Measurements from ENCODE around the gene PDSS2.
"Not testable (repeated sequence)": the region's sequence is repeated elsewhere in the genome, so short reads cannot be mapped to it uniquely, and the experiment has no call there.

PDSS2 gene

GRCh38 chr6:107152638-107153430, 306.5 kb downstream of the PDSS2 start:
- no peak for FAIRE-seq

DNA sequence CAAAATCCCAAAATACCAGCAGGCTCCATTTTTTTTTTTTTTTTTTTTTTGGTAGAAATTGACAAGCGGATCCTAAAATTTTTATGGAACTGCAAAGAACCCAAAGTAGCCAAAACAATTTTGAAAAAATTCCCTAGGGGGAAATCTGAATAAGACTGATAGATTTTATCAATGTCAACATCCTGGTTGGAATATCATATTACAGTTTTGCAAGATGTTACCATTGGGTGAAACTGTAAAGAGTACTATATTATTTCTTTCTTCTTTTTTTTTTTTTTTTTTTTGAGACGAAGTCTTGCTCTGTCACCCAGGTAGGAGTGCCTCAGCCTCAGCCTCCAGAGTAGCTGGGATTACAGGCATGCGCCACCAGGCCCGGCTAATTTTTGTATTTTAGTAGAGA, 314.7 kb downstream of the PDSS2 start:
- FAIRE-seq, result no peak

DNA sequence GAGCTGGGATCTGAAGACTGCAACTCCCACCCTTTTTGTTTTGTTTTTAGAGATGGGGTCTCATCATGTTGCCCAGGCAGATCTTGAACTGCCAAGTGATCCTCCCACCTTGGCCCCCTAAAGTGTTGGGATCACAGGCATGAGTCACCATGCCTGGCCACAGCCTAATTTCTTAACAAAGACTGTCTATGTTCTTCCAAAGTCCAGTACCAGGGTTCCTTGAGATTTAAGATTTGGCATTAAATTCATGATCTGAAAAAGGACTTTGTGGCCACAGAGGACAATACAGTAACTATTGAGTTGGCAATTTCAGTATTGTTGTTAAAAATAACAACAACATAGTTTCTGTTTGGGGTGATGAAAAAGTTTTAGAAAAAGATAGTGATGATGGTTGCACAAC, 315.4 kb downstream of the PDSS2 start:
- FAIRE-seq, result no peak

DNA sequence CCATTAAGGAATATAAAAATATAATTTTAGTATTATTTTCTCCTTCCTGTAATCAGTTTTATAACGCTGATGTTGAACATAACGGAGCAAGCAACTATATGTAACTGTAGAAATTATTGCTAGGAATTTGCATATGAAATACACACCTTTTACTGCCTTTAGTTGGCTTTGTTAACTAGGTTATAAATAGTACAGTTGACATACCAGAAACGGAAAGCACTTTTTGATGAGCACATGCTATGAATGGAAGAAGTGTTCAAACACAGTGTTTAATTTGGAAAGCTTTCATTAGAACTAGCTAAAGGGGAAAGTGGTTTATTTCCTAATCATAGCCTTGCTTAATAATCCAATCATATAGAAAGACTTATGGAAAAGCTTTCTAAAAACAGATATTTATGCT, 318.8 kb downstream of the PDSS2 start:
- FAIRE-seq, result no peak

GRCh38 chr6:107136324-107136723, 323.0 kb downstream of the PDSS2 start:
- FAIRE-seq, result not testable (repeated sequence)

- FAIRE-seq, result not testable (repeated sequence)
These were observed 324.2 kb downstream of the PDSS2 start for GRCh38 chr6:107135048-107135680.

GRCh38 chr6:107132330-107132954, 326.9 kb downstream of the PDSS2 start:
- FAIRE-seq, result no peak

GRCh38 chr6:107129370-107129925, 329.9 kb downstream of the PDSS2 start:
- no peak for FAIRE-seq

DNA sequence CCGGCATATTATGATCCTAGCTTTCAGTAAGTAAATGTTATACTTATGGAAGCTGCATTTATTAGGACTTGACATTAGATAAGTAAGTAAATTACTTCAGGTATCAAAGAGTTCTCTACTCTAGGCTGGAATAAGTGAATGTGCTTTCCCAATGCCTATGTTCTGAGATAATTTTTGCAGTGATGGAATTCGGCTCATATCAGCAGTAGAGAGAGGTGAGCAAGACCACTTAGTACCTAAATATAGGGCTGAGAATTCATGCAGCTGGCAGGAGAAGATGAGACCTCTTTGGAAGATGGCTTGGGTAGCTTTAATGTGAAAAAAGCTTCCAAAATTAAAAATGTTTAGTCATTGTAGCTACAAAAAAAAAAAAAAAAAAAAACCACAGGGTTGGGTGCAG, 330.8 kb downstream of the PDSS2 start:
- FAIRE-seq, result no peak

- no peak for FAIRE-seq
These were observed 331.2 kb downstream of the PDSS2 start for GRCh38 chr6:107128175-107128574.

DNA sequence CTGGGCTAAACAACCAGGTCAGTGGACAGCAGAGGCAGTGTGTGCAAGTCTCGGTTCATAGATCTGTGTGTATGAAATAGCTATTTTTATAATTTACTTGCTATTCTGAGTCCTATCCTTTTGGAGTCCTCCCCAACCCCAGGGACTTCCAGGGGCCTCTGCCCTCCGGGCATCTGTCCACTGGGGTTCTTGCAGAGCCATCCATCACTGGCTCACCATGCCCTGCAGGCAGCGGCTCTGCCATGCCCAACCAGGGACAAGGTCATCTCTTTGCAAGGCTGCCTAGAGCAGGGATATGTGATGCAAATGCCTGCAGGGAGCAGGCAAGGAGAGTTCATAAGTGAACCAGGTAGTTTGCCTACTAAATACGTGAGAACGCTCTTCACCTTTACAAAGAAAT, 333.6 kb downstream of the PDSS2 start:
- FAIRE-seq, result no peak

GRCh38 chr6:107124934-107125348, 334.4 kb downstream of the PDSS2 start:
- FAIRE-seq, result no peak

DNA sequence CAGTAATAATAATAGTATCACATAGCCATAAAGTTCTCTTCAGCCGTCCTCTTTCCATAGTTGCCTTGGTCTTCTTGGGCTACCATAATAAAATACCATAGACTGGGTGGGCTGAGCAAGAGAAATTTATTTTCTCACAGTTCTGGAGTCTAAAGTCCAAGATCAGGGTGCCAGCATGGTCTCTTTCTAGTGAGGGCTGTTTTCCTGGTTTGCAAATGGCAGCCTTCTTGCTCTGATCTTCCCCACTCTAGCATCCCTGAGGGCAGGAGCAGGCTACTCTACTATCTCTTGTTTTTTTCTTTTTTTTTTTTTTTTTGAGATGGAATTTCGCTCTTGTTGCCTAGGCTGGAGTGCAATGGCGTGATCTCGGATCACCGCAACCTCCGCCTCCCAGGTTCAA, 335.9 kb downstream of the PDSS2 start:
- no peak for FAIRE-seq

DNA sequence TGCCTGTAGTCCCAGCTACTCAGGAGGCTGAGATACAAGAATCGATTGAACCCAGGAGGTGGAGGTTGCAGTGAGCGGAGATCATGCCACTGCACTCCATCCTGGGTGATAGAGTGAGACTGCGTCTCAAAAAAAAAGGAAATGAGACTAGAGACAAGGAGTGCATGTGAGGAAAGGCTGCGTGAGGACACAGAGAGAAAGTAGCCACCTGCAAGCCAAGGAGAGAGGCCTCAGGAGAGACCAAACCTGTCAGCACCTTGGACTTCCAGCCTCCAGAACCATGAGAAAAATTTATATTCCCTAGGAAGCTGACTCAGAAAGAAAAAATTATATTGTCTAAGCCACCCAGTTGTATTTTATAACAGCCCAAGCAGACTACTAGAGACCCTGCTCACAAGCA, 336.6 kb downstream of the PDSS2 start:
- no peak for FAIRE-seq

- no peak for FAIRE-seq
These were observed 337.3 kb downstream of the PDSS2 start for GRCh38 chr6:107121964-107122495.

- no peak for FAIRE-seq
These were observed 338.1 kb downstream of the PDSS2 start for GRCh38 chr6:107121266-107121665.

GRCh38 chr6:107120404-107120803, 339.0 kb downstream of the PDSS2 start:
- no peak for FAIRE-seq

DNA sequence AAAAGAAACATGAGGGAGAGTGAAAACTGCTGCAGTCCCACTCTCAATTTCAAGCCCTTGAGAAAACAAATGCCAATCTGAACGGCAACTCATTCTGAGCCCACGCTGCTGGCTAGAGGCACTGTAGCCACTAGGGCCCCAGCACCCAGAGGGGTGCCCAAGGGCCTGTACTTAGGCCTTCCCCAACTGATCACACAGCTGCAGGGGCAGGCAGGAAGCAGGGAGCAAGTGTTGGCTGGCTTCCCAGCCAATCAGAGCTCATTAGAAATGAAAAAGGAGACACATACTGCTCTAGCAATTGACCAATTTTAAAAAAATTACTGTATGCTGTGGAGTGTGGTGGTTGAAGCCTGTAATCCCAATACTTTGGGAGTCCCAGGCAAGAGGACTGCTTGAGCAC, 340.4 kb downstream of the PDSS2 start:
- FAIRE-seq, result no peak

DNA sequence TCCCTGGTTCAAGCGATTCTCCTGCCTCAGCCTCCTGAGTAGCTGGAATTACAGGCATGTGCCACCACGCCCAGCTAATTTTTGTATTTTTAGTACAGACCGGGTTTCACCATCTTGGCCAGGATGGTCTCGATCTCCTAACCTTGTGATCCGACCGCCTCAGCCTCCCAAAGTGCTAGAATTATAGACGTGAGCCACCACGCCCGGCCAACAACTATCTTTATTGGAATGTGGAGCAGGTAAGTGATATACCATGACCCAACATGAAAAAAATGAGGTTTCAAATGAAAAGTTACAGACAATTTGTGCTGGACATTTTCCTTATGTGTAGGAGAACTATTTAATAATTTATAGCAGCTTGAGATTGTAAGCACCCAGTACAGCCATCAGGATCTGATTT, 340.8 kb downstream of the PDSS2 start:
- not testable (repeated sequence) for FAIRE-seq

DNA sequence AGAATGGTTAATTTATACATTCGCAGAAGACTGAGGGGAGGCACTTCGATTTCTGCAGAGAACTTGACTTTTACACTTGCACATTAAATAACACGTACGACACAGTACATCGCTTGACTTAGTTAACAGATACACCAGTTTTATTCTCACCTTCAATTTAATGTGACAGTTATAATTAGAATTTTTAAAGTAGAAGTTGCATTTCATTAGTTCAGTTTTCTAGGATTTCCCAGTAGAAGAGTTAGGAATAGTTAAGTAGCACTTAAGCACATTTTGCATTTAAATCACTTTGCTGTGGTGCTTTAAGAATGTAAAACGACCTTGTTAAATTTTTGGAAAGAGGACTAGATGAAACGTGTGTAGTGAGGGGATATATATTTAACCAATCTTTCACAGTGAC, 342.4 kb downstream of the PDSS2 start:
- FAIRE-seq, result no peak

- FAIRE-seq, result no peak
These were observed 343.0 kb downstream of the PDSS2 start for GRCh38 chr6:107116328-107116892.

GRCh38 chr6:107115695-107116327, 343.6 kb downstream of the PDSS2 start:
- no peak for FAIRE-seq

All from A204.1 (cell line).